Hematopoietic multipotent progenitor cell treated with erythropoietin and hydrocortisone succinate and interleukin-3 and kit ligand, for 15 days (in vitro differentiated cells): ENCODE data around the gene NGB.

ENCODE experiments used
- DNase-seq: peaks from one replicate; pipeline ENCODE4 v3.0.0-alpha.2; 2015; ENCODE audit warnings: low spot score

Gene NGB

GRCh38 chr14:77230914-77231313 is 40.1 kb downstream of the NGB start:
- DNase-seq = no peak

DNA sequence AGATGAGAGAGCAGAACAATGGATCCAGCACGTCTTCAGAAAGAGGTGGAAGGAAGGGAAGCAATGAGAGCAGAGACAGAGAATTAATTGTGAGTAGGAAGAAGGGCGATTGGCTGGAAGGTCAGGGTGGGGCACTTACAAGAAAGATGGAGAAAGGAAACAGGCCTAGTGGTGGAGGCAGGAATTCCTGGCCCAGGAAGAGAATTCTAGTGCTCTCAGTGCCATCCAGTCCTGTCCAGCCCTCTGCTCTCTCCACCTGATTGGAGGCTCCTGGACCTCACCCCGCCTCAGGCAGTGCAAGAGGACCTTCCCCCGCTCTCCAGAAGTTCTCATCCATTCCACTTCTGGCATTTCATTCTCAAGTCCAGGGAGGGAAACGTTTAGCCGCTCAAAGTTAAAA is 43.0 kb downstream of the NGB start:
- no peak for DNase-seq

GRCh38 chr14:77225892-77226557 is 45.0 kb downstream of the NGB start:
- DNase-seq = no peak

GRCh38 chr14:77225254-77225653 is 45.8 kb downstream of the NGB start:
- no peak for DNase-seq

GRCh38 chr14:77224212-77224611 is 46.8 kb downstream of the NGB start:
- no peak for DNase-seq

DNA sequence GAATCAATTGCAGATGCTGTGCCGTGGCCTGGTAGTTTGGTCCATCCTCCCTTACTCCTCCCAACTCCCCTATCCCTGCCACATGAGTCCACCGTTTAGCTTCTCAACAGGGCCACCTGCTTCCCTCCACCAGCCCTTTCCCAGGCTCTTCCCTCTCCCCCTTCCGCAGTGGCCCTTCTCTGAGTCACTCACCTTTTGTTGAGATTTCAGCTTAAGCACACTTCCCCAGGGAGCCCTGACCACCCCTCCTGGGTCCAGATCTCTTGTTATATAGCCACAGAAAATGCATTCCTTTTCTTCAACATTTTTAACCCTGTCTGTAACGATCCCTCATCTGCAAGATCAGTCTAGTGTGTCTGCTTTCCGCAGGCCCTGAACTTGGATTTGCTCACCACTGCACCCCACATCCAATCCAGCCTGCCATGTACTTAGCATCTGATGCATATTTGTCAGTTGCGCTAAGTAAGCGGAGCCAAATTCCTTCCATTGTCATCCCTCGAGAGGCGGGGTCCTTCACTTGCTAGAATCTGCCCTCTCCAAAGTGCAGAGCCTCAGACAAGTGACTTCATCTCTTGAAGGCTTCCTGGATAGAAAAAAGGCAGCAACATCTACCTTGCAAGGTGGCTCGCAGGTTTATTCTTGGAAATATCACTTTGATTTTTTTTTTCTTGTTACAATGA is 48.3 kb downstream of the NGB start:
- DNase-seq = no peak

DNA sequence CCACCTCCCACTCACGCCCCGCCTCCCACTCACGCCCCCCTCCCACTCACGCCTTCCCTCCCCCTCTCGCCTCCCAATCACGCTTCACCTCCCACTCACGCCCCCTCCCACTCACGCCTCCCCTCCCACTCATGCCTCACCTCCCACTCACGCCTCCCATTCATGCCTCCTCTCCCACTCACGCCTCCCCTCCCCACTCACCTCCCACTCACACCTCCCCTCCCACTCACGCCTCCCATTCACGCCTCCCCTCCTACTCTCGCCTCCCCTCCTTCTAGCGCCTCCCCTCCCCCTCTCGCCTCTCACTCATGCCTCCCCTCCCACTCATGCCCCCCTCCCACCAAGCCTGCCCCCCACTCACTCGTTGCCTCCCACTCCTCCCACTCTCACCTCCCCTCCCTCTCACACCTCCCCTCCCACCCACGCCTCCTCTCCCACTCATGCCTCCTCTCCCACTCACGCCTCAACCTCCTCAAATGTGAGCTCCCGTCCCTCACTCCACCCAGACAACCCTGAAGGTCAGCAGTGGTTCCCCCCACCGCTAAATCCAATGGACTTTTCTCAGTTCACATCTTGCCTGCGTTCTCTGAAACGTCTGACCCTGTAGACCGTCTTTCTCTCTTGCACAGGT is 49.6 kb downstream of the NGB start:
- no peak for DNase-seq

DNA sequence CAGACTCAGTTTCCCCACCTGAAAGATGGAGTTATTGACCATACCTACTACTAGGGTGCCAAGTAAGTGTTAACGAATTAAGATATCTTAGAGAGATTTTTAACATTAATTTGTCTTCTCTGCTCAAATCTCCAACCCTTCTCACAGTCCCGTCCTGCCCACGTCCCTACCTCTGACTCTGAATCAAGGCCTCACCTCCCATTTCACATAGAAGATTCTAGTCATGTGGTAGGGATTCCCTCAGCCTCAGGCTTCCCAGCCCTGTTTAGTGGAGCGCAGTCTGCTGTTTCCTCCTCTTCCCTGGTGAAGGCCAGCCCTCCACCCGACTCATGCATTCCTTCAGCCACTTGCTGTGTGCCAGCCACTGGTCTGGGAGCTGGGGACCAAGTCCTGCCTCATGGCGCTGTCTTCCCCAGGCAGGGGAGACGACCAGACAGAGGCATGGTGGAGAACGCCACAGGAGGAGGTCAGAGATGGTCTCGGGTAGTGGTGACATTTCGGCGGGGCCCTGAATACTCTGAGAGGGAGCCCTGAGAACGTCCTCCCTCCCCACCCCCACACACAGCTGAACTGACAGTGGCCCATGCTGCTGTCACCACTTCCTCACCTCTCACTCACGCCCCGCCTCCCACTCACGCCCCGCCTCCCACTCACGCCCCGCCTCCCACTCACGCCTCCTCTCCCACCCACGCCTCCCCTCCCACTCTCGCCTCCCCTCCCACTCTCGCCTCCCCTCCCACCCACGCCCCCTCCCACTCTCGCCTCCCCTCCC is 50.6 kb downstream of the NGB start:
- no peak for DNase-seq

DNA sequence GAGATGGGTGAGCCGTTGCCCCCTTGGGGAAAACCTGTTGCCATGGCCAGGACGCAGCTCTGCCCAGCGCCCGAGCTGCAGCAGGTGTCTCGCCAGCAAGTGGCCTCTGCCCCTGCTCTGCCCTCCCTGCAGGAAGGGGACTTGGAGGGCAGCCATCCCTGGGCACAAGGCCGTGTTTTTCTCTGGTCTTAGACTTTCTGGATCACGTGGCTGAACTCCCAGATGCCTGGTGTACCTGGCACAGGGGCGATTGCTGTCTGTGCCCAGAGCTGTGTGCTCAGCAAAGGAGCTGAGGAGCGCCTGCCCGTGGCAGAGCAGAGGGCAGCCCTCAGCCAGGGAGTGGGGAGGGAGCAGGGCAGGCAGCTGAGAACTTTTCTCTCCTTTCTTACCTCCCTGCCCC is 51.4 kb downstream of the NGB start:
- no peak for DNase-seq

DNA sequence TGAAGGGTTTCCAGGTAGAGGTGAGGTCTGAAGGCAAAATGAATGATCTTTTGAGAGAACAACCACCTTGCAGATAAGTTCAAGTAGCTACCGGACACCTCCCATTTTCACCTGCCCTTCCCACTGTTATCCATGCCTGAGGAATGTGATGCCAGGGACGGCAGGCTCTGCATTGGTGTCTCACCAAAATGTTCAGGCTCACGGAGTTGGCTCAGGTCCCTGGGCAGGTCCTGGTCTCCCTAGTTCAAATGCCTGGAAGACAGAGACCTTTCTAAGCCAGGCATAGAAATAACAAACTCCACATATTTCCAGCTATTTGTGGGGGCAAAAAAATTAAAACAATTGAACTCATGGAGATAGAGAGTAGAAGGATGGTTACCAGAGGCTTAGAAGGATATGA is 53.5 kb downstream of the NGB start:
- DNase-seq = no peak
